Measurements from ENCODE around the gene CFAP57.

Gene CFAP57

GRCh38 chr1:43140583-43140982 is 31.5 kb upstream of the CFAP57 start:
- H3K9me3 ChIP-seq (ENCODE audit: control insufficient read depth in 1 of 2, low read length in 2 of 2) = no peaks in the 10 kb centered on the region
- H3K27me3 ChIP-seq (ENCODE audit: control insufficient read depth in 1 of 2, insufficient read depth in 2 of 2, low read length in 2 of 2) = peaks cover 2 to 19% of the 10 kb centered on the region in 2 donors
- no peaks in the 10 kb centered on the region for H3K4me1 ChIP-seq (ENCODE audit: control insufficient read depth in 1 of 2, insufficient read depth in 2 of 2, low read length in 2 of 2)
- H3K4me3 ChIP-seq (ENCODE audit: low read depth in 1 of 2, low read length in 2 of 2) = no peak overlapping the region
- H3K27ac ChIP-seq (ENCODE audit: low read depth, low read length) = no peak overlapping the region
- H3K9ac ChIP-seq (ENCODE audit: low read depth in 1 of 2, low read length in 2 of 2) = no peak overlapping the region
- no peaks in the 10 kb centered on the region for H3K36me3 ChIP-seq (ENCODE audit: control insufficient read depth in 1 of 2, insufficient read depth in 2 of 2, low read length in 2 of 2)

DNA sequence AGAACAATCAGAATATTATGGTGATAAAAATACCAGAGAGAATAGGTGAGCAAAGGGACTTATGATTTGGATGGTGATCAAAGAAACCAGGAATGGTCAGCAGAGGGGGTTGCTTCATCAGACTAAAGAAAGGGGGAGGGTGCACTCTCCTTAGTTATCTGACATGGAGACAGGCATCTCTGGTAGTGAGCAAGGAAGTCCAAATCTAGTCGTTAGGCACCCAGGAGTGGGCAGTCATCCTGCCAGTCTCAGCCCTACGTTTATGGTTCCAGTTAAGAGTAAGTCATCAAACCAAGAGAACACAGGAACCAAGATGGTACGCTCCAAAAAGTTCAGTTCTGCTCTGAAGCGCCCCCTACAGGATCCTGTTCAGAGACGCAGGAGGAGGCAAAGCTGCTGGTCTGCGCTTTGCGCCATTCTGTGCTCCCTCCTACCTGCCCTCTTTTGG is 28.7 kb upstream of the CFAP57 start:
- Histone ChIP-seq H3K4me1 (ENCODE audit: control insufficient read depth in 1 of 2, insufficient read depth in 2 of 2, low read length in 2 of 2) (no peaks in the 10 kb centered on the region), H3K4me3 (ENCODE audit: low read depth in 1 of 2, low read length in 2 of 2) (no peak overlapping the region), H3K36me3 (ENCODE audit: control insufficient read depth in 1 of 2, insufficient read depth in 2 of 2, low read length in 2 of 2) (no peaks in the 10 kb centered on the region)

DNA sequence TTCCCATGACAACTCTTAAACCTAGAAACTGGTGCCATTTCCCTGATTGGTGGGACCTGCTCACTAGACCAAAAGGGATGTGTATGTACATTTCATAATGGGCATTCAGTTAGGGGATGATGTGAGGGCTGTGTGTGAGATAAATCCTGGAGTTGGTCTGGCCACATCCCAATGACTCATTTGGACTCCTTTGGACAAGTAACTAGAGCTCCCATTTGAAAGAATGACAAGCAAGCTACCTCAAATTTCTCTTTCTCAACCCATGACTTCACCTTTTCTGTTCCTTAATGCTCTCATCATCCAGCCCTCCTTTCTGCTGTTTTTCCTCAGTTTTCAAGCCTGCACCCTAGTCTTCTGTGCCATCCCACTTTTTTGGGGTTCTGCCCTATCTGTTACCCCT is 27.9 kb upstream of the CFAP57 start:
- Histone ChIP-seq H3K9me3 (ENCODE audit: control insufficient read depth in 1 of 2, low read length in 2 of 2) (no peaks in the 10 kb centered on the region), H3K27ac (ENCODE audit: low read depth, low read length) (no peak overlapping the region), H3K27me3 (ENCODE audit: control insufficient read depth in 1 of 2, insufficient read depth in 2 of 2, low read length in 2 of 2) (peaks cover 12 to 40% of the 10 kb centered on the region in 2 donors), H3K36me3 (ENCODE audit: control insufficient read depth in 1 of 2, insufficient read depth in 2 of 2, low read length in 2 of 2) (no peaks in the 10 kb centered on the region), H3K4me1 (ENCODE audit: control insufficient read depth in 1 of 2, insufficient read depth in 2 of 2, low read length in 2 of 2) (no peaks in the 10 kb centered on the region), H3K9ac (ENCODE audit: low read depth in 1 of 2, low read length in 2 of 2) (no peak overlapping the region), H3K4me3 (ENCODE audit: low read depth in 1 of 2, low read length in 2 of 2) (no peak overlapping the region)

More for the DNA sequence above, 28.7 kb upstream of the CFAP57 start:
- Histone ChIP-seq H3K9me3 (ENCODE audit: control insufficient read depth in 1 of 2, low read length in 2 of 2) (no peaks in the 10 kb centered on the region), H3K27ac (ENCODE audit: low read depth, low read length) (no peak overlapping the region), H3K9ac (ENCODE audit: low read depth in 1 of 2, low read length in 2 of 2) (no peak overlapping the region), H3K27me3 (ENCODE audit: control insufficient read depth in 1 of 2, insufficient read depth in 2 of 2, low read length in 2 of 2) (peaks cover 7 to 37% of the 10 kb centered on the region in 2 donors)

- Histone ChIP-seq H3K27me3 (ENCODE audit: control insufficient read depth in 1 of 2, insufficient read depth in 2 of 2, low read length in 2 of 2) (peaks cover 20 to 49% of the 10 kb centered on the region in 2 donors), H3K9ac (ENCODE audit: low read depth in 1 of 2, low read length in 2 of 2) (no peak overlapping the region), H3K9me3 (ENCODE audit: control insufficient read depth in 1 of 2, low read length in 2 of 2) (no peaks in the 10 kb centered on the region), H3K36me3 (ENCODE audit: control insufficient read depth in 1 of 2, insufficient read depth in 2 of 2, low read length in 2 of 2) (no peaks in the 10 kb centered on the region), H3K4me1 (ENCODE audit: control insufficient read depth in 1 of 2, insufficient read depth in 2 of 2, low read length in 2 of 2) (no peaks in the 10 kb centered on the region), H3K27ac (ENCODE audit: low read depth, low read length) (no peak overlapping the region), H3K4me3 (ENCODE audit: low read depth in 1 of 2, low read length in 2 of 2) (peak overlapping the region; percentile 37 to 53)
These were observed 24.4 kb upstream of the CFAP57 start for GRCh38 chr1:43147625-43148327.

DNA sequence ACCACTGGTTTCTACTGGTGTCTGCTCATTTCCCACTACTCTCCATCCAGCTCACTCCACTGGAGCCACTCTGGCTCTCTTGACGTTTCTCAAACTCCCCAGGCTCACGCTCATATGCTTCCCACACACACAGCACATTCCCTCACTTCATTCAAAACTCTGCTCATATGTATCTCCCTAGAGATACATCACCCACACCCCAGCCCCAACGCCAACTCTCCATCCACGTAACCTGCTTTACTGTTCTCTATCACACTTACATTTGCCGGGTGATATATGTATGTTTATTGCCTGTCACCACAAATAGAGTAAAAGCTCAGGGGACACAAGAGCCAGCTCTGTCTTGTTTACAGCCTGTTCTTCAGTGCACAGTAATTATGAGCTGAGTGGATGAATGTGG is 22.2 kb upstream of the CFAP57 start:
- Histone ChIP-seq H3K36me3 (ENCODE audit: control insufficient read depth in 1 of 2, insufficient read depth in 2 of 2, low read length in 2 of 2) (no peaks in the 10 kb centered on the region), H3K9me3 (ENCODE audit: control insufficient read depth in 1 of 2, low read length in 2 of 2) (no peaks in the 10 kb centered on the region), H3K27me3 (ENCODE audit: control insufficient read depth in 1 of 2, insufficient read depth in 2 of 2, low read length in 2 of 2) (peaks cover 20 to 37% of the 10 kb centered on the region in 2 donors), H3K4me1 (ENCODE audit: control insufficient read depth in 1 of 2, insufficient read depth in 2 of 2, low read length in 2 of 2) (no peaks in the 10 kb centered on the region), H3K27ac (ENCODE audit: low read depth, low read length) (no peak overlapping the region), H3K4me3 (ENCODE audit: low read depth in 1 of 2, low read length in 2 of 2) (no peak overlapping the region), H3K9ac (ENCODE audit: low read depth in 1 of 2, low read length in 2 of 2) (no peak overlapping the region)

GRCh38 chr1:43152866-43153265 is 19.3 kb upstream of the CFAP57 start:
- H3K4me3 ChIP-seq (ENCODE audit: low read depth in 1 of 2, low read length in 2 of 2) = no peak overlapping the region
- H3K27ac ChIP-seq (ENCODE audit: low read depth, low read length) = no peak overlapping the region
- H3K4me1 ChIP-seq (ENCODE audit: control insufficient read depth in 1 of 2, insufficient read depth in 2 of 2, low read length in 2 of 2) = no peaks in the 10 kb centered on the region
- H3K9ac ChIP-seq (ENCODE audit: low read depth in 1 of 2, low read length in 2 of 2) = no peak overlapping the region
- no peaks in the 10 kb centered on the region for H3K9me3 ChIP-seq (ENCODE audit: control insufficient read depth in 1 of 2, low read length in 2 of 2)
- peaks cover 15 to 18% of the 10 kb centered on the region in 2 donors for H3K27me3 ChIP-seq (ENCODE audit: control insufficient read depth in 1 of 2, insufficient read depth in 2 of 2, low read length in 2 of 2)
- H3K36me3 ChIP-seq (ENCODE audit: control insufficient read depth in 1 of 2, insufficient read depth in 2 of 2, low read length in 2 of 2) = no peaks in the 10 kb centered on the region

GRCh38 chr1:43153443-43153842 is 18.7 kb upstream of the CFAP57 start:
- H3K9me3 ChIP-seq (ENCODE audit: control insufficient read depth in 1 of 2, low read length in 2 of 2) = no peaks in the 10 kb centered on the region

GRCh38 chr1:43156026-43156425 is 16.1 kb upstream of the CFAP57 start:
- Histone ChIP-seq H3K36me3 (ENCODE audit: control insufficient read depth in 1 of 2, insufficient read depth in 2 of 2, low read length in 2 of 2) (no peaks in the 10 kb centered on the region), H3K27ac (ENCODE audit: low read depth, low read length) (no peak overlapping the region), H3K9ac (ENCODE audit: low read depth in 1 of 2, low read length in 2 of 2) (no peak overlapping the region), H3K4me1 (ENCODE audit: control insufficient read depth in 1 of 2, insufficient read depth in 2 of 2, low read length in 2 of 2) (no peaks in the 10 kb centered on the region), H3K4me3 (ENCODE audit: low read depth in 1 of 2, low read length in 2 of 2) (no peak overlapping the region), H3K27me3 (ENCODE audit: control insufficient read depth in 1 of 2, insufficient read depth in 2 of 2, low read length in 2 of 2) (peaks cover 9 to 11% of the 10 kb centered on the region in 2 donors), H3K9me3 (ENCODE audit: control insufficient read depth in 1 of 2, low read length in 2 of 2) (no peaks in the 10 kb centered on the region)

More at GRCh38 chr1:43153443-43153842, 18.7 kb upstream of the CFAP57 start:
- H3K27me3 ChIP-seq (ENCODE audit: control insufficient read depth in 1 of 2, insufficient read depth in 2 of 2, low read length in 2 of 2) = peaks cover 13 to 15% of the 10 kb centered on the region in 2 donors
- no peak overlapping the region for H3K4me3 ChIP-seq (ENCODE audit: low read depth in 1 of 2, low read length in 2 of 2)
- no peak overlapping the region for H3K27ac ChIP-seq (ENCODE audit: low read depth, low read length)
- no peak overlapping the region for H3K9ac ChIP-seq (ENCODE audit: low read depth in 1 of 2, low read length in 2 of 2)
- H3K4me1 ChIP-seq (ENCODE audit: control insufficient read depth in 1 of 2, insufficient read depth in 2 of 2, low read length in 2 of 2) = no peaks in the 10 kb centered on the region
- H3K36me3 ChIP-seq (ENCODE audit: control insufficient read depth in 1 of 2, insufficient read depth in 2 of 2, low read length in 2 of 2) = no peaks in the 10 kb centered on the region

DNA sequence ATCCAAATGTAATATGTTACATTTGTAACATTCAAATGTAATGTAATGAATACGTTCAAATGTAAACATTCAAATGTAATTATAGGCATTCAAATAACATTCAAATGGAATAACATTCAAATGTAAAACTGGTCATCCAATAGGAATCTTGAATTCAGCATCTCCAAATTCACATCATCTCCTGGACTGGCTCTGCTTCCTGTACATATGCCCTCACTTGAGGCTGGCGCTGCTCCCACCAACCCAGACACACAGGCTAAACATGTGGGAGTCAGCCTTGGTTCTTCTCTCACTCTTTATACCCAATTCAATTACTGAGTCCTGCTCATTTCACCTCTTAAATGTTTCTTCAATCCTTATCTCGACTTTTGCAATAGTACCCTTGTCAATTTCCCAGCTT is 7.0 kb upstream of the CFAP57 start:
- Histone ChIP-seq H3K27me3 (ENCODE audit: control insufficient read depth in 1 of 2, insufficient read depth in 2 of 2, low read length in 2 of 2) (no peaks in the 10 kb centered on the region), H3K4me3 (ENCODE audit: low read depth in 1 of 2, low read length in 2 of 2) (no peak overlapping the region), H3K9me3 (ENCODE audit: control insufficient read depth in 1 of 2, low read length in 2 of 2) (no peaks in the 10 kb centered on the region), H3K9ac (ENCODE audit: low read depth in 1 of 2, low read length in 2 of 2) (no peak overlapping the region), H3K36me3 (ENCODE audit: control insufficient read depth in 1 of 2, insufficient read depth in 2 of 2, low read length in 2 of 2) (peaks cover 38 to 65% of the 10 kb centered on the region in 2 donors), H3K27ac (ENCODE audit: low read depth, low read length) (no peak overlapping the region), H3K4me1 (ENCODE audit: control insufficient read depth in 1 of 2, insufficient read depth in 2 of 2, low read length in 2 of 2) (no peaks in the 10 kb centered on the region)

DNA sequence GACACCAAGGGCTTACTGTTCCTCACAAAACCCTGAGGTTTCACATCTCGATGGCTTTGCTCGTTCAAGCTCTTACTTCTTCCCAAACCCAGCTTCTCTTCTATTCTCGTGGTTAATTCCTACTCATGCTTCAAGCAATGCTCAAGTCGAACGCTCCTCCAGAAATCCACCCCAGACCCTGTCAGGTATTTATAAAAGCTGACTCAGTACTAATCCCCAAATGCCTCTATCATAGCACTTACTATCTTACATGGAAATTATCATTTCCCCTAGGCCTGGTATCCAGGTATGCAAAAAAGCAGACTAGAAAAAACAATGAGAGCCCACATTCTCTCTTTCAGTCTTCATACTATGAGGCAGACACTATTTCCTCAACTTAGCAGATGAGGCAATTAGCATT is 6.4 kb upstream of the CFAP57 start:
- Histone ChIP-seq H3K9me3 (ENCODE audit: control insufficient read depth in 1 of 2, low read length in 2 of 2) (no peaks in the 10 kb centered on the region), H3K27ac (ENCODE audit: low read depth, low read length) (no peak overlapping the region), H3K36me3 (ENCODE audit: control insufficient read depth in 1 of 2, insufficient read depth in 2 of 2, low read length in 2 of 2) (peaks cover 38 to 71% of the 10 kb centered on the region in 2 donors), H3K9ac (ENCODE audit: low read depth in 1 of 2, low read length in 2 of 2) (no peak overlapping the region), H3K4me1 (ENCODE audit: control insufficient read depth in 1 of 2, insufficient read depth in 2 of 2, low read length in 2 of 2) (peaks cover 0 to under 1% of the 10 kb centered on the region in 2 donors), H3K27me3 (ENCODE audit: control insufficient read depth in 1 of 2, insufficient read depth in 2 of 2, low read length in 2 of 2) (no peaks in the 10 kb centered on the region), H3K4me3 (ENCODE audit: low read depth in 1 of 2, low read length in 2 of 2) (no peak overlapping the region)

Measured in duodenal mucosa (tissue), 2 donors.